ENCODE results near the gene ZNF576.

DNA sequence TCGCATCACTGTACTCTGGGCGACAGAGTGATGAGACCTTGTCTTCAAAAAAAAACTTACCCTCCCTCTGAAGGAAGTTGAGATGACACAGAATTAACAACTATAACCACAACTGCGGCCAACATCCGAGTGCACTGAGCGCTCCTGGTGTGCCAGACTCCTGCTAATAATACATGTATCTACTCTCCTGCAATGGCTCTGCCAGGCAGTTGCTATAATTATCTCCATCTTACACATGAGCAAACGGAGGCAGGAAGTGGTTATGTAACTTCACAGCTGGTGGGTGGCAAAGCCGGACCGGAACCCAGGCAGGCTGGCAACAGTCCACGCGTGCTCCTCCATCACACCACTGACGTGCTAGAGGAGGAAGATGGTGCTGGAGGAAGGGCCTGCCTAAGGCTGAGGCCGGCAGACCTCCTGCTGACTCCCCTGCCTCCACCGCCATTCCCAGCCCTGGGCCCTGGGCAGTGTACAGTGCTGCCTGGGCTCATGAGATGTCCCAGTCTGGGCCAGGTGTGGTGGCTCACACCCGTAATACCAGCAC, 33.6 kb upstream of the ZNF576 start:
- TF ChIP-seq ZFX (IDR thresholded peaks at IDR 0.05; ENCODE audit: borderline replicate concordance): no peak
- TF ChIP-seq, protein P1, sequence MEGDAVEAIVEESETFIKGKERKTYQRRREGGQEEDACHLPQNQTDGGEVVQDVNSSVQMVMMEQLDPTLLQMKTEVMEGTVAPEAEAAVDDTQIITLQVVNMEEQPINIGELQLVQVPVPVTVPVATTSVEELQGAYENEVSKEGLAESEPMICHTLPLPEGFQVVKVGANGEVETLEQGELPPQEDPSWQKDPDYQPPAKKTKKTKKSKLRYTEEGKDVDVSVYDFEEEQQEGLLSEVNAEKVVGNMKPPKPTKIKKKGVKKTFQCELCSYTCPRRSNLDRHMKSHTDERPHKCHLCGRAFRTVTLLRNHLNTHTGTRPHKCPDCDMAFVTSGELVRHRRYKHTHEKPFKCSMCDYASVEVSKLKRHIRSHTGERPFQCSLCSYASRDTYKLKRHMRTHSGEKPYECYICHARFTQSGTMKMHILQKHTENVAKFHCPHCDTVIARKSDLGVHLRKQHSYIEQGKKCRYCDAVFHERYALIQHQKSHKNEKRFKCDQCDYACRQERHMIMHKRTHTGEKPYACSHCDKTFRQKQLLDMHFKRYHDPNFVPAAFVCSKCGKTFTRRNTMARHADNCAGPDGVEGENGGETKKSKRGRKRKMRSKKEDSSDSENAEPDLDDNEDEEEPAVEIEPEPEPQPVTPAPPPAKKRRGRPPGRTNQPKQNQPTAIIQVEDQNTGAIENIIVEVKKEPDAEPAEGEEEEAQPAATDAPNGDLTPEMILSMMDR (IDR thresholded peaks at IDR 0.05): no peak

Measured in 22Rv1 (cell line).